HL-60 (cell line): ENCODE data around the gene XCR1.

Experiments used
- CTCF ChIP-seq: IDR thresholded peaks from one replicate; pipeline ENCODE4 v1.5.1; 2011; ENCODE audit warnings: low read length, control low read depth, inconsistent platforms; ENCODE audit not compliant: insufficient read depth
- POLR2AphosphoS5 ChIP-seq: IDR thresholded peaks from 2 replicates; pipeline ENCODE4 v1.6.1; 2012; ENCODE audit warnings: low read depth
- SPI1 ChIP-seq: IDR thresholded peaks from 2 replicates; pipeline ENCODE4 v1.6.1; 2012; ENCODE audit warnings: low read depth, mild to moderate bottlenecking, borderline replicate concordance

GRCh38 chr3:46060551-46060950, 33.3 kb upstream of the XCR1 start:
- TF ChIP-seq CTCF (no peak), POLR2AphosphoS5 (no peak), SPI1 (no peak)
